HL-60 (cell line): Measurements from ENCODE around the gene IL5.

Experiments used
- SPI1 ChIP-seq: IDR thresholded peaks from 2 replicates; pipeline ENCODE4 v1.6.1; 2012; ENCODE audit warnings: low read depth, mild to moderate bottlenecking, borderline replicate concordance
- TF ChIP-seq, protein P1 (sequence below): IDR thresholded peaks from one replicate; pipeline ENCODE4 v1.5.1; 2011; ENCODE audit warnings: low read length, control low read depth, inconsistent platforms; ENCODE audit not compliant: insufficient read depth

DNA sequence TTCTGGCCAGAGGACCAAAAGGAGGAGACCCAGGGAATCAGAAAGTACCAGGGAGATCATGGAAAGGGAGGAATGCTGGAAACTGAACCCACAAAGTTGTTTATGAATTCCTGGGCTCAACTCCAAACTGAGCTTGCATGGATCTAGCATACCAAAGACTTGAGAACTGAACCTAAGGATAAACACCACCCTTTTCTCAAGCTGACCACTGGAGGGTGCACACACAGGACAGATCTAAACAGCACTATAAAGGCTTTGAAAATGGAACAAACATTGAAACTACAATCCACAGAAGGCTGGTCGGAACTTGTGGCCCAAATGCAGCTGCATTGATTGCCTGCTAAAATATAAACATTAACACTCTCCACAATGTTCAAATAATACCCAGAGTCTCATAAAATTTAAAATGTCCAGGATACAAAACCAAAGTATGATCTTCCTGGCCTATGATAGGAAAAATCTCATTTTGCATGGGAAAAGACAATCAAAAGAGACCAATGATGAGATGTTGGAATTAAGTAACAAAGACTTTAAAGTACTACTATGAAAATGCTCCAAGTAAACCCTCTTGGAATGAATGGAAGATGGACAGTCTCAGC lies 37.1 kb downstream of the IL5 start:
- no peak for TF ChIP-seq SPI1
- TF ChIP-seq, protein P1, sequence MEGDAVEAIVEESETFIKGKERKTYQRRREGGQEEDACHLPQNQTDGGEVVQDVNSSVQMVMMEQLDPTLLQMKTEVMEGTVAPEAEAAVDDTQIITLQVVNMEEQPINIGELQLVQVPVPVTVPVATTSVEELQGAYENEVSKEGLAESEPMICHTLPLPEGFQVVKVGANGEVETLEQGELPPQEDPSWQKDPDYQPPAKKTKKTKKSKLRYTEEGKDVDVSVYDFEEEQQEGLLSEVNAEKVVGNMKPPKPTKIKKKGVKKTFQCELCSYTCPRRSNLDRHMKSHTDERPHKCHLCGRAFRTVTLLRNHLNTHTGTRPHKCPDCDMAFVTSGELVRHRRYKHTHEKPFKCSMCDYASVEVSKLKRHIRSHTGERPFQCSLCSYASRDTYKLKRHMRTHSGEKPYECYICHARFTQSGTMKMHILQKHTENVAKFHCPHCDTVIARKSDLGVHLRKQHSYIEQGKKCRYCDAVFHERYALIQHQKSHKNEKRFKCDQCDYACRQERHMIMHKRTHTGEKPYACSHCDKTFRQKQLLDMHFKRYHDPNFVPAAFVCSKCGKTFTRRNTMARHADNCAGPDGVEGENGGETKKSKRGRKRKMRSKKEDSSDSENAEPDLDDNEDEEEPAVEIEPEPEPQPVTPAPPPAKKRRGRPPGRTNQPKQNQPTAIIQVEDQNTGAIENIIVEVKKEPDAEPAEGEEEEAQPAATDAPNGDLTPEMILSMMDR: peak; percentile 31
